NB4 (cell line): Measurements from ENCODE around the gene OR5J2.
"Not testable (repeated sequence)": the region's sequence is repeated elsewhere in the genome, so short reads cannot be mapped to it uniquely, and the experiment has no call there.

Source experiments
- CTCF ChIP-seq: IDR thresholded peaks from one replicate; pipeline ENCODE4 v1.5.1; 2012; ENCODE audit warnings: low read depth, low read length
- MAX ChIP-seq: IDR thresholded peaks from 2 replicates; pipeline ENCODE4 v1.6.1; 2011; ENCODE audit warnings: low read depth, low read length
- POLR2A ChIP-seq: IDR thresholded peaks from 2 replicates; pipeline ENCODE4 v1.6.1; 2011; ENCODE audit warnings: mild to moderate bottlenecking; ENCODE audit not compliant: insufficient read length; ENCODE audit errors: extremely low read depth

GRCh38 chr11:56143681-56144080 is 32.7 kb upstream of the OR5J2 start:
- TF ChIP-seq CTCF, POLR2A, MAX: not testable (repeated sequence)
